Natural killer cell (primary cell): ENCODE data around the gene ATXN10. TPM values are rescaled to one million over a fixed set of nuclear protein-coding genes. Genes with fewer than 3 reads are reported as not detected.

ENCODE experiments used
- ATAC-seq, 3 donors: fragments of 150-1000 bp in 2 of 3; fragments of 200-7000 bp in 1 of 3; cut with Tn5 transposase; 1 replicate in 1 of 3; 2 replicates in 2 of 3; pipeline ENCODE4 v1.10.0; 2021; ENCODE audit warnings: mild to moderate bottlenecking in 2 of 3, moderate library complexity in 2 of 3
- DNase-seq, 2 donors: peaks; one replicate each; pipeline versions ENCODE4 v3.0.0 to v3.0.0-alpha.2; 2013 to 2021; ENCODE audit warnings: mixed read lengths in 1 of 2
- H3K27ac ChIP-seq: one replicate; pipeline ENCODE4 v1.5.1; 2013; ENCODE audit warnings: mild to moderate bottlenecking, low read length
- H3K27me3 ChIP-seq: one replicate; pipeline ENCODE4 v1.6.1; 2013; ENCODE audit warnings: low read length; ENCODE audit not compliant: control insufficient read depth, insufficient read depth
- H3K36me3 ChIP-seq: one replicate; pipeline ENCODE4 v1.6.1; 2013; ENCODE audit warnings: low read length; ENCODE audit not compliant: control insufficient read depth, insufficient read depth
- H3K4me1 ChIP-seq: one replicate; pipeline ENCODE4 v1.6.1; 2013; ENCODE audit warnings: low read length; ENCODE audit not compliant: control insufficient read depth, insufficient read depth
- H3K4me3 ChIP-seq: one replicate; pipeline ENCODE4 v1.5.1; 2013; ENCODE audit warnings: low read length
- H3K9me3 ChIP-seq: one replicate; pipeline ENCODE4 v1.6.1; 2013; ENCODE audit warnings: low read length; ENCODE audit not compliant: control insufficient read depth, insufficient read depth
- H3K27ac Mint-ChIP-seq, 2 donors: one replicate each; pipeline ENCODE4 v1.8.0; 2022; ENCODE audit warnings: mild to moderate bottlenecking in 2 of 2, mixed read lengths in 2 of 2, moderate library complexity in 1 of 2
- H3K27me3 Mint-ChIP-seq, 2 donors: one replicate each; pipeline ENCODE4 v1.8.0; 2022; ENCODE audit warnings: low read depth in 2 of 2, mixed read lengths in 2 of 2
- H3K36me3 Mint-ChIP-seq: one replicate; pipeline ENCODE4 v1.8.0; 2022; ENCODE audit warnings: mixed read lengths
- H3K4me1 Mint-ChIP-seq, 2 donors: one replicate each; pipeline ENCODE4 v1.8.0; 2022; ENCODE audit warnings: mixed read lengths in 2 of 2
- H3K4me3 Mint-ChIP-seq: one replicate; pipeline ENCODE4 v1.8.0; 2022; ENCODE audit warnings: mild to moderate bottlenecking, moderate library complexity, mixed read lengths
- H3K9me3 Mint-ChIP-seq, 2 donors: one replicate each; pipeline ENCODE4 v1.8.0; 2022; ENCODE audit warnings: mixed read lengths in 2 of 2
- WGBS: methylation state at CpG from one replicate; pipeline ENCODE4 v1.1.7; 2013; ENCODE audit warnings: missing lambda C conversion rate; ENCODE audit not compliant: insufficient coverage; 5-methylcytosine and 5-hydroxymethylcytosine counted together
- intact Hi-C: fragments of 100-400 bp; cut with micrococcal nuclease; formaldehyde crosslinking; loops from one replicate; pipeline ENCODE4 v1.14.2; 2022
- total RNA-seq, 4 donors: library from RNA; stranded (reverse); fragments of 120-200 nt in 1 of 4; gene quantifications; one replicate each; pipeline versions ENCODE4 v1.2.3 to v1.2.4, GENCODE V29; 2013 to 2022
- TF ChIP-seq, protein P1 (sequence below): fragments of 200-600 bp; IDR thresholded peaks from one replicate; pipeline ENCODE4 v1.8.0; 2022; ENCODE audit warnings: antibody characterized with exemption

ATXN10 gene
- total RNA-seq, 3 donors from 2014 or later (not counting 1 experiment from before 2014, with no cell fraction given) = 79.3 to 90.5 (median 88.8) TPM

DNA sequence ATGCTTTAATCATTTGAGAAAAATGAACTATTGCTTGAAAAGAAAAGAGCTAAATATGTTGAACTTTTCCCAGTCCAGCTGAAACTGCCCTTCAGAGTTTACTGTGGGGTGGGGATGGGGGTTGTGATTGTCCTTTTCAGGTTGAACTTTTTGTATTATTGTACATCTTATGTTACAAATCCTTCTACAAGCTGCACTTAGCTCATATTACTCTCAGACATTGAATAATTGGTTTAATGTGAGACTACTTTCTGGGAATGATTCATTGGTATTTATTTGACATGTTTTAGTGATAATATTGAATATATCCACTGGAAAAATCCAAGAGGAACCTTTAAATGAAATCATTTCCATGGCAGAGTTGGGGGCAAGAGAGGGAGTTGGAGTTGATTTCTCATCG lies 84.9 kb downstream of the ATXN10 start:
- no peak for DNase-seq
- Mint-ChIP-seq H3K4me1 (peaks cover 10% of the 10 kb centered on the region in 2 donors), H3K27me3 (no peaks in the 10 kb centered on the region), H3K9me3 (no peaks in the 10 kb centered on the region), H3K27ac (no peak overlapping the region), H3K36me3 (no peaks in the 10 kb centered on the region), H3K4me3 (no peak overlapping the region)
- TF ChIP-seq, protein P1, sequence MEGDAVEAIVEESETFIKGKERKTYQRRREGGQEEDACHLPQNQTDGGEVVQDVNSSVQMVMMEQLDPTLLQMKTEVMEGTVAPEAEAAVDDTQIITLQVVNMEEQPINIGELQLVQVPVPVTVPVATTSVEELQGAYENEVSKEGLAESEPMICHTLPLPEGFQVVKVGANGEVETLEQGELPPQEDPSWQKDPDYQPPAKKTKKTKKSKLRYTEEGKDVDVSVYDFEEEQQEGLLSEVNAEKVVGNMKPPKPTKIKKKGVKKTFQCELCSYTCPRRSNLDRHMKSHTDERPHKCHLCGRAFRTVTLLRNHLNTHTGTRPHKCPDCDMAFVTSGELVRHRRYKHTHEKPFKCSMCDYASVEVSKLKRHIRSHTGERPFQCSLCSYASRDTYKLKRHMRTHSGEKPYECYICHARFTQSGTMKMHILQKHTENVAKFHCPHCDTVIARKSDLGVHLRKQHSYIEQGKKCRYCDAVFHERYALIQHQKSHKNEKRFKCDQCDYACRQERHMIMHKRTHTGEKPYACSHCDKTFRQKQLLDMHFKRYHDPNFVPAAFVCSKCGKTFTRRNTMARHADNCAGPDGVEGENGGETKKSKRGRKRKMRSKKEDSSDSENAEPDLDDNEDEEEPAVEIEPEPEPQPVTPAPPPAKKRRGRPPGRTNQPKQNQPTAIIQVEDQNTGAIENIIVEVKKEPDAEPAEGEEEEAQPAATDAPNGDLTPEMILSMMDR = no peak
- Histone ChIP-seq H3K36me3 (peaks cover 8% of the 10 kb centered on the region), H3K4me3 (no peak overlapping the region), H3K4me1 (peaks cover 3% of the 10 kb centered on the region), H3K27me3 (no peaks in the 10 kb centered on the region), H3K27ac (no peak overlapping the region), H3K9me3 (no peaks in the 10 kb centered on the region)
- ATAC-seq = no peak
- WGBS = 86% methylated on average over 1 of the region's 1 CpG
- intact Hi-C loops = no loop called here

DNA sequence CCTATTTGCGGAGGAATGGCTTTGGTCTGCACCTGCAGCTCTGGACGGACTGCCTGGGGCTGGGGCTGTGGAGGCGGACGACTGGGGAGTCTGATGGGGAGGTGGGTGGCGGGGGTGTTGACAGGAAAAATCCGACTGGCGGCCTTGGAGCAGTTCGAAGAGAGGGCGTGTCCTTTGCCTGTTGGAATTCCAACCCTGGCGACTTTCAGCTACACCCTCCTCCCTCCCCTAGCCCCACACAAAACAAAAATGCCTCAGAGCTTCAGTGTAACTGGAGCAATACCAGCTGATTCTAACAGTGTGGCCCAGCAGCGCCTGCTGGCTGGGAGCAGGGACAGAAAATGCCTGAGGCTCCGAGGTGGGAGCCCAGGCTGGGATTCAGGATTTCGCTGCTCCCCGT lies 85.4 kb downstream of the ATXN10 start:
- TF ChIP-seq, protein P1 = no peak
- H3K4me1 ChIP-seq = peaks cover 3% of the 10 kb centered on the region
- no peaks in the 10 kb centered on the region for H3K27me3 ChIP-seq
- H3K4me3 Mint-ChIP-seq = no peak overlapping the region
- H3K27ac Mint-ChIP-seq = no peak overlapping the region
- H3K9me3 ChIP-seq = no peaks in the 10 kb centered on the region
- H3K9me3 Mint-ChIP-seq = no peaks in the 10 kb centered on the region
- H3K27me3 Mint-ChIP-seq = no peaks in the 10 kb centered on the region
- H3K27ac ChIP-seq = no peak overlapping the region
- no peaks in the 10 kb centered on the region for H3K36me3 Mint-ChIP-seq
- intact Hi-C loops = no loop called here
- 97% methylated on average over 13 of the region's 14 CpGs for WGBS
- H3K36me3 ChIP-seq = peaks cover 8% of the 10 kb centered on the region
- H3K4me3 ChIP-seq = no peak overlapping the region
- peaks cover 7 to 10% of the 10 kb centered on the region in 2 donors for H3K4me1 Mint-ChIP-seq
- DNase-seq (no peak), ATAC-seq (no peak)

DNA sequence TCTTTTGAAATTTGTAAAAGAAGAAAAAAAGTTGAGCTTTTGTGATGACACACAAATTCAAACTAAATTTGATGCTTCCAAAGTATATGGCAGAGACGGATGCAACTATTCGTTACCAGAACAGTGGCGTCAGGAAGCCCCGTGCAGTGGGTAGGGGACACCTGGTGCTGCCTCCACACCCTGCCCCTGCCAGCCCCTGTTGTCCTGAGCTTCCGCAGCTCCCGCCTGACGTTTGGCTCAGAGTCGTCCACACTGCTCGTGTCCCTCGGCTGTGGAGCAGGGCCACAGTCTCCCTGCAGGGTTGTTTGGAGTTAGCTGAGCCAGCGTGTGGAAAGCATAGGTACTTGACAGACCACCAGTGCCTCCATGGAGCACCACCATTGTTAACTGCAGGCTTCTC lies 86.3 kb downstream of the ATXN10 start:
- Histone ChIP-seq H3K27ac (no peak overlapping the region), H3K9me3 (no peaks in the 10 kb centered on the region), H3K27me3 (no peaks in the 10 kb centered on the region), H3K36me3 (peaks cover 8% of the 10 kb centered on the region), H3K4me1 (peaks cover 3% of the 10 kb centered on the region), H3K4me3 (no peak overlapping the region)
- H3K9me3 Mint-ChIP-seq = no peaks in the 10 kb centered on the region
- no peak overlapping the region for H3K27ac Mint-ChIP-seq
- no peak for DNase-seq
- no peak overlapping the region for H3K4me3 Mint-ChIP-seq
- peaks cover 5 to 10% of the 10 kb centered on the region in 2 donors for H3K4me1 Mint-ChIP-seq
- intact Hi-C loops = no loop called here
- H3K27me3 Mint-ChIP-seq = no peaks in the 10 kb centered on the region
- 98% methylated on average over 11 of the region's 11 CpGs for WGBS
- ATAC-seq = no peak
- no peaks in the 10 kb centered on the region for H3K36me3 Mint-ChIP-seq
- TF ChIP-seq, protein P1 = no peak

DNA sequence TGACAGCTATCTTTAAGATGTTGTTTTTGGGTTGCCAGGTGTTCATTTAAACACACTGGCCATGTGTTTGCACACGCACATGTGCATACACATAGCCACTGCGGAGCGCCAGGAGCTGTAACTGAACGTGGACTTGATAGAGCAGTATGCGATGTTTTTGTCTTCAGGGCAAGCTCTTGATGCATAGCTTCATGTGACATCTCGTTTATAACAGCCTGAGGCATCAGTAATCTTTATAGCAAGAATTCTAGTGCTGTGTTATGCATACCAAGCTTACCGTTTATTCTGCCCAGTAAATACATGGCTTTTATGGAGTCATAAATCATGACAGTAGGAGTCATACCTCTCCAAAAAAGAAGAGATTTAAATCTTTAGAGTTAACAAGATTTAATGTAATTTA lies 87.0 kb downstream of the ATXN10 start:
- Histone ChIP-seq H3K27ac (no peak overlapping the region), H3K27me3 (no peaks in the 10 kb centered on the region), H3K4me3 (no peak overlapping the region), H3K36me3 (peaks cover 8% of the 10 kb centered on the region), H3K4me1 (peaks cover 3% of the 10 kb centered on the region), H3K9me3 (no peaks in the 10 kb centered on the region)
- TF ChIP-seq, protein P1 = no peak
- ATAC-seq (no peak), DNase-seq (no peak)
- Mint-ChIP-seq H3K27ac (no peak overlapping the region), H3K4me3 (no peak overlapping the region), H3K27me3 (no peaks in the 10 kb centered on the region), H3K4me1 (peaks cover 5 to 14% of the 10 kb centered on the region in 2 donors), H3K36me3 (no peaks in the 10 kb centered on the region), H3K9me3 (no peaks in the 10 kb centered on the region)
- intact Hi-C loops = no loop called here
- WGBS = 96% methylated on average over 6 of the region's 7 CpGs
